NCI-H1048 (cell line): ENCODE results near the gene RASIP1.

Experiments
- DNase-seq: peaks from one replicate; lab custom pipeline; 2025; lab: John Stamatoyannopoulos, UW

Gene RASIP1

GRCh38 chr19:48674216-48674809 is 66.1 kb downstream of the RASIP1 start:
- DNase-seq = no peak

- no peak for DNase-seq
Observed at GRCh38 chr19:48673436-48674100, 66.8 kb downstream of the RASIP1 start.

GRCh38 chr19:48672994-48673393 is 67.4 kb downstream of the RASIP1 start, which contains the start of gene NTN5:
TSS of gene NTN5 (minus strand) at chr19:48673017. CDS start at chr19:48670986, 2,031 bp downstream.
- DNase-seq = no peak

GRCh38 chr19:48671446-48671995 is 68.9 kb downstream of the RASIP1 start:
- no peak for DNase-seq

DNA sequence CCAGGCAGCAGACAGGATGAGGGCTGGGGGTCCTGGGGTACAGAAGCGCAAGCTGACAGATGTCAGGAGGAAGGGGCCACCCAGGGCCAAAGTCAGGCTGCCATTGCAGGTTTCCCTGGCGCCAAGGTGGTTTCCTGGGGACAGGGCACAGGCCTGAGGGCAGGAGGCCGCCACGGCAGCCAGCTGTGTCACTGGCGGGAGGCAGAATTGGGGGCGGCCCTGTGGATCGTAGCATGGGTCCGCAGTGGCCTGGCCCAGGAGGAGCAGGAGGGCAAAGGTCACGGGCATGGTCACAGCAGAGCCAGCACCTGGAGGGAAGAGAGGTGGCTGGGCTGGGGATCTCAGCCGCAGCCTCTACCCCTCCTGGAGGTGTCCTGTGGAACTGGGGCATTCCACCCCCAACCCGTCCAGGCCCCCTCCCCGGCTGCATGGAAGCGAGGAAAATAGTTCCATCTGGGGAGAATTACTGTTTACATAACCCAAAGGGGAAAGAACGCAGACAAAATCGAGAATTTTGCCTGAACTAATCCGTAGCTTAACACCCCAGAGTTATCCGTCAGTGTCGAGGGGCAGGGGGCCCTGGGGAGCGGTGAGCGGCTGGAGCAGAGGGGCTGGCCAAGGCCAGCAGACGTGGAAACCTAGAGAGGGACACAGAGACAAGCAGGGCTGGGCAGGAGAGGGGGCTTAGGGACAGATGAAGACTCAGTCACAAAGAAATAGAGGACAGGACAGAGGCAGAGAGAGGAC is 69.5 kb downstream of the RASIP1 start:
- DNase-seq = no peak
